COR-L47 (cell line): ENCODE results near the gene TROAP.
"Not testable (repeated sequence)": the region's sequence is repeated elsewhere in the genome, so short reads cannot be mapped to it uniquely, and the experiment has no call there.

ENCODE experiments used
- DNase-seq: peaks from one replicate; lab custom pipeline; 2025; lab: John Stamatoyannopoulos, UW

The TROAP gene

GRCh38 chr12:49295082-49295936 is 27.7 kb upstream of the TROAP start, which contains the start of gene PRPH:
Gene PRPH, plus strand, starts transcription at chr12:49295147. Its CDS starts 54 bp downstream, at chr12:49295201.
- no peak for DNase-seq

DNA sequence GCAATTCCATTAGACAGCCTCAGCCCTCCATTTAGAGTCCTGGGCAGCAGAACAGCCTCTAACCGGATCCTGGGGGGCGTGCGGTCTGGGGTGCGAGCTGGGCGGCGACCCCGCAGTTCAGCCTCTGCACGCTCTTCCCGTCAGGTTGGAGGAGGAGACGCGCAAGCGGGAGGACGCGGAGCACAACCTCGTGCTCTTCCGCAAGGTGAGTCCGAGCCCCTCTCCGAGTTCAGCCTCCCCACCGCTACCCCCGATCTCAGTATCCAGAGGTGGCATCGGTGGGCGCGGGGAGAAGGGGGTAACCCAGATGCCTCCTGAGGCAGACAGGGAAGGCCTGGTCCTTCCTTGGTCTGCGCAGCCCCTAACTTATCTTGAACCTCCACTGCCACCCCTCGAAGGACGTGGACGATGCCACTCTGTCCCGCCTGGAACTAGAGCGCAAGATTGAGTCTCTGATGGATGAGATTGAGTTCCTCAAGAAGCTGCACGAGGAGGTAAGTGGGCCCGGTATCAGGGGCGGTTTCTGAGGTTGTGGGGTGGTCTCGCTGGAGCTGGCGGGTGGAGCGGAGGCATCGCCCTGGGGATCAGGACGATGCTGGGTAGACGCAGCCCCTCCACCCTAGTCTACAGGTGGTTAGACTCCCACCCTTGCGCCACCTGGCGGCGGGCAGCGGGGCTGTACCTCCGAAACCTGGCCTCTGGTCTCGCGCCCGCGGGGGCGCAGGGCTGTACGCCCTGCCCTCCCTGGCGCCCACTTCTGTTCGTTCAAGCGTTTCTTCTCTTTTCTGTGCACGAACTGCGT is 26.8 kb upstream of the TROAP start:
- DNase-seq: peak; percentile 20

- peak; percentile 76 for DNase-seq
These were observed 26.0 kb upstream of the TROAP start for GRCh38 chr12:49296836-49297694.

DNA sequence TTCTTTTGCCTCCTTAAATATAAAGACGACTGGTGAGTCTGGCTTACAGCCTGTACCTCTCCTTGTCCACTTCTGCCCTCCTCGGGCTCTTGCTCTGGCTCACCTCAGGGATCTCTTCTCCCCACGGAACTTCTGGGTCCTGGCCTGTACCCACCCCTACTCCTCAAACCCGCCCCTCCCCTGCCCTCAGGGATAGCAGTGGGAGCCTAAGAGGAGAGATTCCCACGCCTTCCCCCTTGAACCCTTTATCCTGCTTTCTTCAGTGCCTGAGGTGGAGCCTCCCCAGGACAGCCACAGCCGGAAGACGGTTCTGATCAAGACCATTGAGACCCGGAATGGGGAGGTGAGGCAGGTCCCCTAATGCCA is 25.4 kb upstream of the TROAP start:
- no peak for DNase-seq

- no peak for DNase-seq
These were observed 24.9 kb upstream of the TROAP start for GRCh38 chr12:49298160-49298559.

GRCh38 chr12:49301760-49302159 is 21.3 kb upstream of the TROAP start:
- no peak for DNase-seq

- no peak for DNase-seq
These were observed 18.9 kb upstream of the TROAP start for GRCh38 chr12:49304161-49304560.

- no peak for DNase-seq
These were observed 17.1 kb upstream of the TROAP start for GRCh38 chr12:49305762-49306510.

GRCh38 chr12:49309386-49309785 is 13.7 kb upstream of the TROAP start:
- DNase-seq: no peak

DNA sequence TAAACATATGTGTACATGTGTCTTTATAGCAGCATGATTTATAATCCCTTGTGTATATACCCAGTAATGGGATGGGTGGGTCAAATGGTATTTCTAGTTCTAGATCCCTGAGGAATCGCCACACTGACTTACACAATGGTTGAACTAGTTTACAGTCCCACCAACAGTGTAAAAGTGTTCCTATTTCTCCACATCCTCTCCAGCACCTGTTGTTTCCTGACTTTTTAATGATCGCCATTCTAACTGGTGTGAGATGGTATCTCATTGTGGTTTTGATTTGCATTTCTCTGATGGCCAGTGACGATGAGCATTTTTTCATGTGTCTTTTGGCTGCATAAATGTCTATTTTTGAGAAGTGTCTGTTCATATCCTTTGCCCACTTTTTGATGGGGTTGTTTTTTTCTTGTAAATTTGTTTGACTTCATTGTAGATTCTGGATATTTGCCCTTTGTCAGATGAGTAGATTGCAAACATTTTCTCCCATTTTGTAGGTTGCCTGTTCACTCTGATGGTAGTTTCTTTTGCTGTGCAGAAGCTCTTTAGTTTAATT is 12.5 kb upstream of the TROAP start:
- not testable (repeated sequence) for DNase-seq

- DNase-seq: no peak
These were observed 8.2 kb upstream of the TROAP start for GRCh38 chr12:49314811-49315210.

GRCh38 chr12:49317118-49317517 is 5.9 kb upstream of the TROAP start:
- not testable (repeated sequence) for DNase-seq

- not testable (repeated sequence) for DNase-seq
These were observed 2.5 kb upstream of the TROAP start for GRCh38 chr12:49320411-49321103.

GRCh38 chr12:49322367-49322707 is 718 bp upstream of the TROAP start:
- DNase-seq: no peak

GRCh38 chr12:49323524-49324097 is 556 bp downstream of the TROAP start:
- DNase-seq: no peak

GRCh38 chr12:49325606-49326005 is 2.6 kb downstream of the TROAP start:
- no peak for DNase-seq

GRCh38 chr12:49327368-49327767 is 4.3 kb downstream of the TROAP start:
- no peak for DNase-seq

DNA sequence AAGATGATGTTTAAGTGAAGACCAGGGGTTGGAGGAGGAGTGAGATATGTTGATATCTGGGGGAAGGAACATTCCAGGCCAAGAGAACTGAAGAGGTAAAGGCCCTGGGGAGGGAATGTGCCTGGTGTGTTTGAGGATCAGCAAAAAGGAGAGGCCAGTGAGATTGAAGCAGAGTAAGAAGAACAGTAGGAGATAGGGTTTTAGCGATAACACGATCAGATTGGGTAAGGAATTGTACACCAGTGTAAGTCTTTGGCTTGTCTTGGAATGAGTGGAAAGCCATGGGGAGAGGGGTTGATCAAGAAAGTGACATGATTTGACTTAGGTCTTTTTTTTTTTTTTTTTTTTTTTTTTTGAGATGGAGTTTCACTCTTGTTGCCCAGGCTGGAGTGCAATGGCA is 4.8 kb downstream of the TROAP start:
- DNase-seq: no peak

GRCh38 chr12:49328816-49329215 is 5.8 kb downstream of the TROAP start:
- no peak for DNase-seq

GRCh38 chr12:49330032-49330619 is 7.1 kb downstream of the TROAP start:
- no peak for DNase-seq
